Mucosa of stomach (tissue), 1 donor: Measurements from ENCODE around the gene SV2C.
"Not testable (repeated sequence)": the region's sequence is repeated elsewhere in the genome, so short reads cannot be mapped to it uniquely, and the experiment has no call there.

Source experiments
- H3K27me3 ChIP-seq: one replicate; pipeline ENCODE4 v1.7.0; 2013; ENCODE audit warnings: mild to moderate bottlenecking, low read length; ENCODE audit not compliant: control insufficient read depth, insufficient read depth
- H3K36me3 ChIP-seq: one replicate; pipeline ENCODE4 v1.7.0; 2013; ENCODE audit warnings: low read length; ENCODE audit not compliant: control insufficient read depth, insufficient read depth
- H3K4me1 ChIP-seq: one replicate; pipeline ENCODE4 v1.7.0; 2013; ENCODE audit warnings: mild to moderate bottlenecking, low read length; ENCODE audit not compliant: control insufficient read depth, insufficient read depth
- H3K4me3 ChIP-seq: one replicate; pipeline ENCODE4 v1.7.0; 2013; ENCODE audit warnings: low read length
- H3K9ac ChIP-seq: one replicate; pipeline ENCODE4 v1.7.0; 2013; ENCODE audit warnings: mild to moderate bottlenecking, low read length, moderate library complexity
- H3K9me3 ChIP-seq: one replicate; pipeline ENCODE4 v1.7.0; 2013; ENCODE audit warnings: mild to moderate bottlenecking, low read length, moderate library complexity; ENCODE audit not compliant: control insufficient read depth
- donor health status: Pancreatic carcinoma.

SV2C gene

GRCh38 chr5:76342474-76342873 lies 259.3 kb downstream of the SV2C start:
- no peaks in the 10 kb centered on the region for H3K9me3 ChIP-seq
- H3K36me3 ChIP-seq: no peaks in the 10 kb centered on the region
- no peak overlapping the region for H3K9ac ChIP-seq
- no peak overlapping the region for H3K4me3 ChIP-seq
- H3K27me3 ChIP-seq: no peaks in the 10 kb centered on the region
- H3K4me1 ChIP-seq: peaks cover 22% of the 10 kb centered on the region

DNA sequence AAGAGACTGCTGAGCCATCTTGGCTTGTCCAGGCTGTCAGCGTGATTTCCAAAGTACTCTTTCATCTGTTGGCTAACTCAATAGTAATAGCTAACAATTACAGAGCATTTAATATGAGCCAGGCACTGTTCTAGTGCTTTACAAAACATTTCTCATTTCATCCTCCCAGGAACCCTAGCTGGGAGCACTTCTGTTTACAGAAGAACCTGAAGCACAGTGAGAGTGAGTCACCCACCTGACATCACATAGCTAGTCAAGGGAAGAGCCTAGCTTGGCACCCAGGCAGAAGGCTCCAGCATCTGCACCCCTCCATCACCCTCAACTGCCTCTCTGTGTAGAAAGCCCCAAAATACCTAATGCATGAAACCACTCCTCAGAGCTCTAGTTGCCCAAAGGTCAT lies 262.4 kb downstream of the SV2C start:
- no peak overlapping the region for H3K4me3 ChIP-seq
- H3K27me3 ChIP-seq: no peaks in the 10 kb centered on the region
- H3K36me3 ChIP-seq: no peaks in the 10 kb centered on the region
- H3K4me1 ChIP-seq: peaks cover 8% of the 10 kb centered on the region
- no peaks in the 10 kb centered on the region for H3K9me3 ChIP-seq
- no peak overlapping the region for H3K9ac ChIP-seq

DNA sequence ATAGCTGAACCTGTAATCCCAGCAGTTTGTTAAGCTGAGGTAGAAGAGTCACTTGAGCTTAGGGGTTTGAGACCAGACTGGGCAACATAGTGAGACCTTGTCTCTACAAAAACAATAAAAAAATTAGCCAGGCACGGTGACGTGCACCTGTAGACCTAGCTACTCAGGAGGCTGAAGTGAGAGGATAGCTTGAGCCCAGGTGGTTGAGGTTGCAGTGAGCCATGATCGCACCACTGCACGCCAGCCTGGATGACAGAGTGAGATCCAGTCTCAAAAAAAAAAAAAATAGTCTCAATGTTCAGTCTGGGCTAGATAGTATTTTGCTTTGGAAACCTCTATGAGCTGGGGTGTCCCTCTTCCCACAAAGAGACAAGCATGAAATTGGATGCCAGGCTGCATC lies 268.0 kb downstream of the SV2C start:
- no peak overlapping the region for H3K9ac ChIP-seq
- H3K4me1 ChIP-seq: no peaks in the 10 kb centered on the region
- no peak overlapping the region for H3K4me3 ChIP-seq
- H3K36me3 ChIP-seq: no peaks in the 10 kb centered on the region
- H3K27me3 ChIP-seq: no peaks in the 10 kb centered on the region
- no peaks in the 10 kb centered on the region for H3K9me3 ChIP-seq

DNA sequence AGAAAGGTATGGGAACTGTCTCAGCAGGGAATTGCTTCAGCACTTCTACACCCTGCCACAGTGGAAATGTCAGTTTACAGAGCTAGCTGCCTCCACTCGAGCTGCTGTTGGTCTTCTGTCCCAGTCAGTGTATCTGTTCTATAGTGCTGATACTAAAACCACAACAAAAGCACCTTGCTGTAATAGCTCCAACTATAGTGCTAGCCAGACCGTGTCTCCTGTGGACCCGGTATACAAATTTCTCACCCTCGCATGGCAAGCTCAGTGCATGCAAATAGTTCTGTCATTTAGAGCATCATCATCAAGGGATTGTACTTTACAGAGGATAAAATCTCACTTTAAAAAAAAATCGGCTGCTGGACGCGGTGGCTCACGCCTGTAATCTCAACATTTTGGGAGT lies 268.4 kb downstream of the SV2C start:
- no peaks in the 10 kb centered on the region for H3K27me3 ChIP-seq
- H3K4me1 ChIP-seq: no peaks in the 10 kb centered on the region
- no peaks in the 10 kb centered on the region for H3K36me3 ChIP-seq
- H3K9me3 ChIP-seq: no peaks in the 10 kb centered on the region
- no peak overlapping the region for H3K9ac ChIP-seq
- no peak overlapping the region for H3K4me3 ChIP-seq

GRCh38 chr5:76356887-76357286 lies 273.7 kb downstream of the SV2C start:
- Histone ChIP-seq H3K9ac (no peak overlapping the region), H3K4me3 (no peak overlapping the region), H3K9me3 (no peaks in the 10 kb centered on the region), H3K27me3 (no peaks in the 10 kb centered on the region), H3K4me1 (no peaks in the 10 kb centered on the region), H3K36me3 (no peaks in the 10 kb centered on the region)

DNA sequence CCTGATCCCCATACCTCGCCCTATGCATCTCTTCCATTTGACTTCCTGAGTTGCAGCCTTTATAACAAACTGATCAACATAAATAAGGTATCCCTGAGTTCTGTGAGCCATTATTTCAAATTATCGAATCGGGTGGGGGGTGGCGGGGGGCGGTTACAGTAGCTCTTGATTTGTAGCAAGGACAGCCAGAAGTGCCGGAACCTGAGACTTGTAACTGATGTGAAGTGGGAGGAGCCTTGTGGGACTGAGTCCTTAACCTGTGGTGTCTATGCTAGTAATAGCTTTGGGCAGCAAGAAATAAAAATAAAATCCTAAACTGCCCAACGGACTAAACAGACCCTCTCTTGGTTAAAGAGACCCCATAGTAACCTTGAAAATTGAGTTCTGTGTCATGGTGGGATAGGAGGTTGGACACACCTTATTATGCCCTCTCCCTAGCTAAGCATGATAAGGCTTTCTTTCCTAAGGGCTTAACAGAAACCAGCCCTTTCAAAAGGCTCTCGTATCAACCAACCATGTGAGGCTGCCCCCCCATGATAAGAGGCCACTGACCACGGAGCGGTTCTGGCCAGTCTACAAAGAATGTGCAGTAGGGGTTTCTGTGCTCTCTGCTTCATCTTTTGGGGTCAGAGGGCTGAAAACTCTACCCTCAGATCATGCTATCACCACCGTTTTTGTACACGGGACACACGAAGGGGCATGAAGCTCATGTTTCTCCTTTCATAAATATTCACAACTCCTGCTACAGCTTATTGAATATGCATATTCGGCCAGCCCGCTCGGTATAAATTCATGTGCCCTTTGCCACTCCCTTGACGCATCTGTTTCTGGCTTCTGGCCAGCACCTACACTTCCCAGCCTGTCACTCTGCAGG lies 280.4 kb downstream of the SV2C start:
- Histone ChIP-seq H3K9ac (no peak overlapping the region), H3K4me3 (no peak overlapping the region), H3K9me3 (no peaks in the 10 kb centered on the region), H3K4me1 (peaks cover 9% of the 10 kb centered on the region), H3K36me3 (no peaks in the 10 kb centered on the region), H3K27me3 (no peaks in the 10 kb centered on the region)

- H3K9me3 ChIP-seq: no peaks in the 10 kb centered on the region
Measured at GRCh38 chr5:76364226-76364589, 281.0 kb downstream of the SV2C start.

DNA sequence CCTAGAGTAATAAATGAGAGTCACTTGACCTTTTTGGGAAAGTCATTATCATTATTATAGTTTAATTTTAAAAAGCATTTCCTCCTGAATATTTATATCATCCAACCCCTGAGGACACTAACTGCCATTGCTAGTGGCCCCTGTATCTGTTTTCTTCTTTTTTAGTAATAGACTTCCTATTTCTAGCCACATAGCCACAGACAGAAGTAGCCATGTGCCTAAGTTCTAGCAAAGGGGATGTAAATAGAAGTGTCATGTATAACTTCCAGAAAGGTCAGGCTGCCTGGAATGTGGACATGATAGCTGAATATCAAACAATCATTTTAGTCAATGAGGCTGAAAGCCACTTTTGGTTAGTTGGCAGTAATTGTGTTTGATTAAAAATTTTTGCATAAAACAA lies 282.4 kb downstream of the SV2C start:
- Histone ChIP-seq H3K4me3 (no peak overlapping the region), H3K4me1 (peaks cover 9% of the 10 kb centered on the region), H3K27me3 (no peaks in the 10 kb centered on the region), H3K9ac (no peak overlapping the region), H3K9me3 (no peaks in the 10 kb centered on the region), H3K36me3 (no peaks in the 10 kb centered on the region)

More at GRCh38 chr5:76364226-76364589, 281.0 kb downstream of the SV2C start:
- Histone ChIP-seq H3K4me1 (peaks cover 9% of the 10 kb centered on the region), H3K9ac (no peak overlapping the region), H3K27me3 (no peaks in the 10 kb centered on the region), H3K36me3 (no peaks in the 10 kb centered on the region), H3K4me3 (no peak overlapping the region)

DNA sequence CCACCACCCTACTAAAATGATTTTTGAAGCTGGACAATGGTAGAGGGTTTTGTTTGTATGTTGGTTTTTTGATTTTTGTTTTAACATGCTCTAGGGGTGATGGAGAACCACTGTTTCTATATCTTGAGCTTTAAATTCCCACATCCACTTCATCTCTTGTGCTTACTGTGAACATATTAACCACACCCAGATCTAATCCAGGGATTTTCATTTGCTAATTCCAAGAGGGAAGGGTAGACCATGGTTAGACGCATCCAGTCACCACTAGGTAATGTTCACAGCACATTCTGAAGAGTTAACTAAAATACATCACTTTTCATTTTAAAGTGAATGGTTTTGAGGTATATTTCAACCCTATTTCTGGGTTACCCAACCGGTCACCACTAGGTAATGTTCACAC lies 283.4 kb downstream of the SV2C start:
- no peaks in the 10 kb centered on the region for H3K27me3 ChIP-seq
- H3K9me3 ChIP-seq: no peaks in the 10 kb centered on the region
- H3K4me1 ChIP-seq: peaks cover 9% of the 10 kb centered on the region
- no peak overlapping the region for H3K9ac ChIP-seq
- H3K4me3 ChIP-seq: no peak overlapping the region
- H3K36me3 ChIP-seq: no peaks in the 10 kb centered on the region

DNA sequence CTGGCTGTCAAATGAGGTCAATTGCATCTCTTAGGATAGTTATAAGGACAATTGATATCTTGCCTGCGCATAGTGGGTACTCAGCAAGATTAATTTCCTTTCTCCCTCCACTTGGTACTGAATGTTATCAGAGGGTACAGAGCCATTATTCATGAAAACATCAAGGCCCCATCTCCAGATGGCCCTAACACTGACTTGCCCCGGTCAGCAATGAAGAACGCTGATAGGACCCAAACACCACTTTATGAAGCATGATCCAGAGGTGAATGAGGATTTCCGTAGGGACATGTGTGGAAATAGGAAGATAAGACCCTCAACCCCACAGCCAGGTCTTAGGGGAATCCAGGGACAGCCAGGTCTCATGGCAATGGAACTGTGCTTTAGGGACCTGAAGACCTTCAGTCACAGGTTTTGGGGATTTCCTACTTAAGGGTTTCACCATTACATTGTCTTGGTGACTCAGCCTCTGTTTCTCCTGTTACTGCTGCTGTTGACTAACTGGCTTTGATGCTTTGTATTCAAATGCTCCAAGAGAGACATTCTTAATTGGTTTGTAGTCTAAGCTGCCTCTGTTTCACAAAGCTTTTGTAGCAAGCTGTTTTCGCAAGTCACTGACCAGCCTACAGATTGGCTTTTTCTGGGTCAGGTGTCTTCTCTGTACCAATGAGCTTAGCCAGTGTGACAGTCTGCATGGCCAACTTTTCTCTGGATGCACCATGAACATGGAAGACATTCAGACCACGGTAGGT lies 284.6 kb downstream of the SV2C start:
- no peak overlapping the region for H3K9ac ChIP-seq
- H3K9me3 ChIP-seq: no peaks in the 10 kb centered on the region
- H3K27me3 ChIP-seq: no peaks in the 10 kb centered on the region
- no peaks in the 10 kb centered on the region for H3K36me3 ChIP-seq
- H3K4me3 ChIP-seq: no peak overlapping the region
- peaks cover 14% of the 10 kb centered on the region for H3K4me1 ChIP-seq

- no peak overlapping the region for H3K9ac ChIP-seq
- no peak overlapping the region for H3K4me3 ChIP-seq
- peaks cover 6% of the 10 kb centered on the region for H3K4me1 ChIP-seq
- no peaks in the 10 kb centered on the region for H3K9me3 ChIP-seq
- H3K27me3 ChIP-seq: no peaks in the 10 kb centered on the region
- no peaks in the 10 kb centered on the region for H3K36me3 ChIP-seq
Measured at GRCh38 chr5:76368941-76369340, 285.8 kb downstream of the SV2C start.

DNA sequence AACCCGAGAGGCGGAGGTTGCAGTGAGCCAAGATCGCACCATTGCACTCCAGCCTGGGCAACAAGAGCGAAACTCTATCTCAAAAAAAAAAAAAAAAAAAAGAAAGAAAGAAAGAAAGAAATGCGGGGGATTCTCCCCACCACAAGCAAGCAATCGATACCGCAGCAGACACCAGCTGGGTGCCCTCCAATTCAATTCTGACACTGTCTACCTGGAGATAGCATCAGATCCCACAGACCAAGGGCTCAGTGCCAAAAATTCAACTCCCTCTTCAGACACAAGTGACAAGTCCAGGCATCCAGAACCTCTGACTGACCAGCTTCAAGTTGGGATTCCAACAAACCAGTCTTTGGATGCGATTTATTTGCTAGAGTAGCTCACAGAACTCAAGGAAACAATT lies 286.5 kb downstream of the SV2C start:
- not testable (repeated sequence) for H3K9ac ChIP-seq, H3K4me1 ChIP-seq, H3K4me3 ChIP-seq, H3K36me3 ChIP-seq, H3K9me3 ChIP-seq, H3K27me3 ChIP-seq
